Activated CD8-positive, alpha-beta memory T cell treated with anti-CD3 and anti-CD28 coated beads, Interleukin-2, amount 50 U/mL, for 1 hour (primary cell): Measurements from ENCODE around the gene TNFSF12.
"Not testable (repeated sequence)": the region's sequence is repeated elsewhere in the genome, so short reads cannot be mapped to it uniquely, and the experiment has no call there.

Source experiments
- DNase-seq: peaks from one replicate; pipeline ENCODE4 v3.0.0-alpha.2; 2020; ENCODE audit errors: extremely low read depth

Gene TNFSF12

DNA sequence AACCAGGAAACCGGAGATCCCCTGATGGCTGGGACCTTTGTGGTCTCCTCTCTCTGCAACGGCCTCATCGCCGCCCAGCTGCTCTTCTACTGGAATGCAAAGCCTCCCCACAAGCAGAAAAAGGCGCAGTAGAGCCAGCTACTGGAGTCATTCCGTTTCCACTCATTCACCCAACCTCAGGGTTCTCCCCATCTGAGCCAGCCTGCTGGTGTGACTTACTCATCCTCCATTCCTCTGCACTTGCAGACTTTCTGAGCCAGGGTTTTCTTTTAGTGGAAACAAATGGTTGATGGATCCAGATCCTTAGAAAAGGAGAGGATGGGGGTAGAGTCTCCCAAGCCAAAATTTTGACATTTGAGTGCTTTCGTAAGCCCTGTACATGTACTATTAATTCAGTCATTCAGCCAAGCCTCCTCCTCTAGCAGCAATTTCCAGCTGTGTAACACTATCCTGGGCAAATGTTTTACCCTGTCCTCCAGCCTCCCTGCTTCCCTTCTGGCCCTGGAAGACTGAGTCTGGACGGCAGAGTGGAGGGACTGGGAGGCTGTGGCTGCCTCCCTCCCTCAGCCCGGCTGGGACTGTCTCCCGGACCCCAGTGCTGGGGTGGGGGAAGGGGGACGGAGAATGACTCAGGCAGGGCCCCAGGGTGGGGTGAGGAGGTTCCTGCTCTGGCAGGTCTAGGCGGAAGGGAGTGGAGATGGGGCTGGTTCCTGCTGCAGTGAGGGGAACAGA, 38.7 kb downstream of the TNFSF12 start:
- DNase-seq, result no peak

GRCh38 chr17:7588553-7589203, 39.8 kb downstream of the TNFSF12 start:
- no peak for DNase-seq

DNA sequence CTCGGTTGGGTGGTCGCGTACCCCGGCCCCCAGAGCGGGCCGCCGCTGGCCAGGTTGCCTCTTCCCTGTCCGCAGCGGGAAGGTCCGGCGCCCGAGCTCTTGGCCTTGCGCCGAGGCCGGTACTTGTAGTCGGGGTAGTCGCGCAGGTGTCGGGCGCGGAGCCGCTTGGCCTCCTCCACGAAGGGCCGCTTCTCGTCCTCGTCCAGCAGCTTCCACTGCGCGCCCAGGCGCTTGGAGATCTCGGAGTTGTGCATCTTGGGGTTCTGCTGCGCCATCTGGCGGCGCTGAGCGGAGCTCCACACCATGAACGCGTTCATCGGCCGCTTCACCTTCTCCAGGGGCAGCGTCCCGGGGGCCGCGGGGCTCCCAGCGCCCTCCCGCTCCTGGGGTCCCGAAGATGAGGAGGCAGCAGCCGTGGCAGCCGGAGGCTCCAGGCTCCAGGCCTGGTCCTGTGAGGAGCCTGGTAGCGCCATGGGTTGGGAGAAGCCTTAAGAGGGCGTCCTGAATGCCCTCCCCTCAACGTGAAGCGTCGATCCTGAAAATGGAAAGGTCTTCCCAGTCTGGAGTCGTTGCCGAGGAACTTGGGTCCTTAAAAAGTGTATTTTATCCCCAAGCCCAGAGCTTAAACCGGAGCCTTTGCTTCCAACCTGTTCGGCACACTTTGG, 40.5 kb downstream of the TNFSF12 start:
- DNase-seq, result no peak

DNA sequence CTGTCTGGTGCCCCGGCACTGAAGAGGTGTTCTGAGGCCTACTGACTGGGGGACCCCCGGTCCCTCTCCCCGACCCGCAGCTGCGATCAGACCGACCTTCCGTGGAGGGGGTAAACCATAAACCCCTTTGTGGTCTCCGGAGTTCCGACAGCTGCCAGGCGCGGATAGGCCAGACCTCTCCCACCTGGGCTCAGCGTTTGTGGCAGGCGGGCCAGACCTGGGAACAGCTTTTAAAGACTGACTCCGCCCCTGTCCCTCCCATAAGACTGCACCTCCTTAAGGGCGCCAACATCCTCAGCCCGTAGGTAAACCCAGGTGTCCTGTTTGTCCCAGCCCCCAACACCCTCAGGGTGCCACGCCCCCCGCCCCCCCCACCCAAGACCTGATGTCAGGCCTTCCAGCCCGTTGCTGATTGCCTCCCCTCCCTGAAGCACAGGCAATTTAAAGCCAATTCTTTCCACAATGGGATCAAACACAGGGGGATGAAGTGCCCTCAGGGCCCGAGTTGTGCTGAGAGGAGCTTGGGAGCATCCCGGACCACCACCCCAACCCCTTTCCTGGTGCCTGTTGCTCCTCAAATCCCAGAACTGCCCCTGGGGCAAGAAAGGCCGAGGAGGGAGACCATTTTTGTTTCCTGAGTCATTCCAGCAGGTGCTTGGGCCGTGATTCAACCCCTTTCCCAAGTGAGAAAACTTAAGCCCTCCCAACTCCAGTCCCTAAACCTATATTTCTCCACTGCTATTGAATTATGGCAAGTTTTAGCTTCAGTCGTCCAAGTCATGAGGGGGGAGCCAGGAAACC, 41.2 kb downstream of the TNFSF12 start, which contains the start of gene SOX15:
SOX15 (minus strand) TSS at position 204 of the 801 bp plus-strand sequence. CDS start 418 bp downstream, outside the sequence.
- no peak for DNase-seq

DNA sequence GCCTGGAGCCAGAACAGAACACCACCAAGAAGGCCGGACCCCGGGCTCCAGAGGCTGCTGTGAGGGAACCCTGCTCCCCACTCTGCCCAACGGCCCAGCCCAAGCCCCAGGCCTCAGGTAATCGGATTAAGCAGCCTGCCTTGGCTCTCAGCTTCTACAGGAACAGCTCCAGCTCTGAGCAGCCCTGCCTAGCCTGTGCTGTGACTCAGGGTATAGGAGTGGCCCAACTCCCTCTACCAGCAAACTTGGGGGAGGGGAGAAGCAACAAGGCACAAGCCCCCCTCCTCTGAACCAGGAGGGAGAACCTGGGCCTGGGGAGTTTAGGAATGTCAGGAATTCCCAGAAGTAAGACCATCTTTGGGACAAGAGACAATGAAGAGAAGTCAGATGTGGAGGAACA, 41.9 kb downstream of the TNFSF12 start:
- no peak for DNase-seq

- no peak for DNase-seq
Observed at GRCh38 chr17:7591596-7591995, 42.7 kb downstream of the TNFSF12 start.

GRCh38 chr17:7592422-7593021, 43.7 kb downstream of the TNFSF12 start:
- no peak for DNase-seq

GRCh38 chr17:7593296-7593695, 44.4 kb downstream of the TNFSF12 start:
- DNase-seq, result no peak

GRCh38 chr17:7597561-7597960, 48.7 kb downstream of the TNFSF12 start:
- not testable (repeated sequence) for DNase-seq

GRCh38 chr17:7606280-7606679, 57.4 kb downstream of the TNFSF12 start:
- no peak for DNase-seq
